HG02840 (cell line): ENCODE data around the gene TDRD7.

Experiments used
- ATAC-seq: cut with Tn5 transposase; IDR thresholded peaks from one replicate; pipeline ENCODE4 v1.9.1; 2021; ENCODE audit warnings: mild to moderate bottlenecking, moderate library complexity, moderate number of reproducible peaks; ENCODE audit not compliant: unreplicated experiment, low FRiP score

TDRD7 gene

GRCh38 chr9:97502222-97502983 lies 90.5 kb downstream of the TDRD7 start:
- ATAC-seq = no peak

DNA sequence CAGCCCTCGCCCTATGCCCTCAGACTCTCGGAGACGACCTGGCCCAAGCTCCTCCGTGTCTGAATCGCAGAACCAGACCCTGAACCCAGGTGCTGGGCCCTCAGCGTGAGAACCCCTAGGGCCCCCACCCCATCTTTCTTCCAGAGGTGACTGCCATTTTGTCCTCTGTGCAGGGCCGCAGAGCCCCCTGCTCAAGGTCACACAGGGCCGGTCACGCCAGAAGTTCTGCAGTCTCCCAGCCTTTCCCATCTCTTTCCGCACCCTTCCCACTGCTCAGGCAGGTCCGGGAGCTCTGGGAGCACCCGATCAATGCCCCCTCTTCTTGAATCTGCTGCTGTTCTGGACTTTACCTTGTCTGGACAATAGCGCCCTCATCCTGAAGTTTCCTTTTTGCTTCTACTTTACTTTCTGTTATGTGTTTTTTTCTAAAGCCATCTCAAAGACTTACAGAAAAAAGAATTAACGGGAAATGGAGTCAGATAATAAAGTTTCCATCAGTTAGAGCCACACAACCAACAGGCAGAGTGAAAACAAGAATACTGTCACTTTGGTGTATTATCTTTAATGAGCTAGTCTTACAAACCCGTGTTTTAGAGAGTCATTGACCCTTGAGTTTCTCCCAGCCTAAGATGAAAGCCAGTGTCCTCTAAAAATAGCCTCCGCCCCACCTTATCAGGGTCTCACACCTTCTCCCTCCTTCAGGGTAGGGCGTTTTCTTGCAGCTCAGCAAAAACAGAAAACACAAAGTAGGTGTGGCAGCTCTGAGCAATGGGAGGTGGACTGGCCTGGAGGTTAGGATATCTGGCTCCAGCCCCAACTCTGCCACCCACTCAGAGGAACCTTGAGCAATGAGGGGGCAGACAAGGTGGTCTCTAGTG lies 91.3 kb downstream of the TDRD7 start:
- ATAC-seq = no peak

DNA sequence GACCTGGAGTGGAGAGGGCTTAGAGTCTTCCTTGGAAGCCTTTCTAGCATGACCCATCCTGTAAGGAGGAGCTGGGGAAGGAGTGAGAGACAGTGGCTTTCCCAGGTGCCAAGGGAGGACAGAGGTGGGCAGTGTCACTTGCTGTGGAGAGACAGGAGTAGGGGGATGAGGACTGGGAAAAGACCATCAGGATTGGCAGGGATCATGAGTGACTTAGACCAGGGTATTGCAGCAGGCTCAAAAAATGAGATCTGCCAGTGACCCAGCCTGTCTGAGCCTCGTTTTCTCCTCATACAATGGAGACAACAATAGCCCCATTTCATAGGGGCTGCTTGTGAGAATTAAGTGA lies 91.9 kb downstream of the TDRD7 start:
- no peak for ATAC-seq

GRCh38 chr9:97504381-97505216 lies 92.7 kb downstream of the TDRD7 start:
- ATAC-seq = no peak

DNA sequence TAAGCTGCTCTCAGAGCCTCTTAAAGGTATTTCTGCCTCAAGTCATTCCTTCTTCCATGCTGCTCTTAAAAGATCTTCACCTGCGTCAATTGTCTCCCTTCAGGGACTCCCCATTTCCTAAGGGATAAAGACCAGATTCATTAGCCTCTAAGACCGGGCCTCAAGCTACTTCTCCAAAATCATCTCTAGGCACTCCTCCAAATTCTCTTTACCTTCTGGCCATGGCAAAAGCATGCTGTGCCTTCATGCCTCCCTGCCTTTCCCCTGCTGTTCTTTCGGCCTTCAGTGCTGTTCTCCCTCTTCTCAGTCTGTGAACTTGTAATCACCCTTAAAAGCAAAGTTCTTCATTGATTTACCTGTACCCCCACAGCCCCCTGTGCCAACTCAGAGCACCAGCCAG lies 93.9 kb downstream of the TDRD7 start:
- no peak for ATAC-seq

GRCh38 chr9:97506306-97506705 lies 94.4 kb downstream of the TDRD7 start:
- ATAC-seq = no peak

DNA sequence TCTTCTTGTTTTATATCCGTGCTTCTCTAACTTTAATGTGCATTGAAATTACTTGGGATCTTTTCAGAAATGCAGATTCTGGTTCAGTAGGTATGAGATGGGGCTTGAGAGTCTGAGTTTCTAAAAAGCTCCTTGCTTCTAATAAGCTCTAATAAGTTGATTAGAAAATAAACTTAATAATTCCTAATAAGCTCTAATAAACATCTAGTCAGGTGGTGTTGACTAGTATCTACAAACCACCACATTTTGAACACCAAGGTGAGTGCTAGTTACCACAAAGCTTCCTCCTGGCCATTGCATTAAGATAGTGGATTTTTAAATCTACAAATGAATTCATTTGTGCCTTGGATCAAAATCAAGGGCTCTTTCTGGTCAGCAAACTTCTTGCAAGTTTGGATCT lies 94.9 kb downstream of the TDRD7 start:
- ATAC-seq = no peak

DNA sequence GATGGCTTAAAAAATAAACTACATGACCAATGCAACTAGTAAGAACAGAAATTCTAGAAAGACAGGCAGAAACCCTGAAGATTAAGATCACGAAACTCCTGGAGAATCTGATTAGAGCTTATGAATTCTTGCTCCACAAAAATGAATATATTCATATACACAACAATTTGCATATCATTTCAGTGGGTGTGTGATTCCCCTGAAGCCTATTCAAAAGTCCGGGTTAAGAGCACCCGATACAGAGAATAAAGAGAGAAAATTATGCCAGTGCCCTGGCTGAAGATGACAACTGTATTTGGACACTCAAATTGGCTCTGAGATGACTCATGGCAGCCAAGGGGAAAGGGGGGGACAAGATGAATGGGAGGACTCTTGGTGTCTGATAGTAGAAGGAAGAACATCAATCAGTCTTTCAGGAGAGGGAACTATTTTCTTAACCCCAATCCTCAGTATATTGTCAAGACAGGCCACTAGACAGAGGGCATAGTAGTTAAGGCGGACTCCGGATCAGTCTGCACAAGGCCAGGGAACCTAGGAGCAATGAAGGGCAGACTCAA lies 95.6 kb downstream of the TDRD7 start:
- no peak for ATAC-seq

- ATAC-seq = no peak
Measured at GRCh38 chr9:97508852-97509251, 97.0 kb downstream of the TDRD7 start.

DNA sequence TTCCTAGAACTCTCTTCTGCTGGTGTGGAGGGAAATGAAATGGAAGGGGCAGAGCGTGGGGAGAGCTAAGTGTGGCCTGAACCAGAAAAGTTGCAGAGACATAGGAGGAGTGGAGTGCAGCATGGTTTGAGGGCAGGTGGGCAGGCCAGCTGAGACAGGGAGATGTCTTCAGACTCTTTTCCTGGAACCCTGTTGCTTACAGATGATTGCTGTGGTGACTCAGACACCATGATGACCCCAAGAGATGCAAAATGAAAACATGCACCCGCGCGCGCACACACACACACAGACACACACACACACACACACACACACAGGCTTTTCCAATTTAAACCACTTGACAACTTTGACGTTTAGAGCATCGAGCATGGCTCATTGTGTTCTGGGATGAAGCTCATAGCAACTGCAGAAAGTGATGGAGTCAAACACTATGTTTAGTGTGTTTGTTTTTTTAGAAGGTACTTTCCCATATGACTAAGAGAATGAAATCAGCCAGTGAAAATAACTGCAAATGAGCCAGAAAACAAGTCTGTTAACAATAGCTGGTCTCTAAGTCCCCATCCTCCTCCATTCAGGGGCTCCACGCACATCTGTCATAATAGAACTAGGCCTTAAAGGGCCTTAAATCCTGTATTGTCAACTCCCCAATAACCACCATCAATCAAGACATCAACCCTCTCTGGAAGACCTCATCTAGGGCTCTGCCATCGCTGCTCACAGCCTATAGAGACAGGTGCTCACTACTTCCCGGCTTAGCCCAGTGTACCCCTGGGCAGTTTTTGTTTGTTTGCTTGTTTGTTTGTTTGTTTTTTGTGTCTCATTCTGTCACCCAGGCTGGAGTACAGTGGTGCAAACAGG lies 99.1 kb downstream of the TDRD7 start:
- ATAC-seq = no peak

GRCh38 chr9:97511655-97512427 lies 99.9 kb downstream of the TDRD7 start:
- ATAC-seq = no peak

DNA sequence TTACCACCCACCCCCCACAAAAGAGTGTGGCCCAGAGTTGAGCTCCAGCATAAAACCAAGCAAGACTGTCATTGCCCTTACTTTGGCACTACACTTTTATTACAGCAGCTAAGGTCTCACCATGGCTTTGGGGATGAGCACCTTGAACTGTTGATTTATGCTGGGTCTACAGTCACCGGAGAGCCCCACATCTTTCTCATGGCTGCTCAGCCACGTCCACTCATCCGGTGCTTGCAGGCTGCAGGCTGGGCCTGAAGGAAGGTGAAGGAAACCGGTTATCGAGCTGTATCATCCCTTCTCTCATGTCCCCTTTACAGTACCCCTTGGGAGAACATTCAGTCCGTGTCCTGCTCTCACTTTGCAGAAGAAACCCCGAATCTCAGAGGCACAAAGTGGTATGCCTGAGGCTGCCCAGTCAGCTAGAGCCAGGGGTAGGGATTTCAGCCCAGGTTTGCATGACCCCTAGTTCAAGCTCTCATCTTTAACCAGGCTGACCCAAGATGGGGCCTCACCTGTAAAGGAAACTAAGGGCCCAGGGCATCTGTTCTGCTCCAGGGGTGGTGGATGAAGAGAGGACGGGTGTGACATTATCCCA lies 101.2 kb downstream of the TDRD7 start:
- no peak for ATAC-seq

GRCh38 chr9:97514531-97514930 lies 102.6 kb downstream of the TDRD7 start:
- no peak for ATAC-seq

GRCh38 chr9:97515662-97516061 lies 103.8 kb downstream of the TDRD7 start:
- no peak for ATAC-seq

- ATAC-seq = no peak
Measured at GRCh38 chr9:97516111-97516510, 104.2 kb downstream of the TDRD7 start.

- no peak for ATAC-seq
Measured at GRCh38 chr9:97517331-97518089, 105.6 kb downstream of the TDRD7 start.

DNA sequence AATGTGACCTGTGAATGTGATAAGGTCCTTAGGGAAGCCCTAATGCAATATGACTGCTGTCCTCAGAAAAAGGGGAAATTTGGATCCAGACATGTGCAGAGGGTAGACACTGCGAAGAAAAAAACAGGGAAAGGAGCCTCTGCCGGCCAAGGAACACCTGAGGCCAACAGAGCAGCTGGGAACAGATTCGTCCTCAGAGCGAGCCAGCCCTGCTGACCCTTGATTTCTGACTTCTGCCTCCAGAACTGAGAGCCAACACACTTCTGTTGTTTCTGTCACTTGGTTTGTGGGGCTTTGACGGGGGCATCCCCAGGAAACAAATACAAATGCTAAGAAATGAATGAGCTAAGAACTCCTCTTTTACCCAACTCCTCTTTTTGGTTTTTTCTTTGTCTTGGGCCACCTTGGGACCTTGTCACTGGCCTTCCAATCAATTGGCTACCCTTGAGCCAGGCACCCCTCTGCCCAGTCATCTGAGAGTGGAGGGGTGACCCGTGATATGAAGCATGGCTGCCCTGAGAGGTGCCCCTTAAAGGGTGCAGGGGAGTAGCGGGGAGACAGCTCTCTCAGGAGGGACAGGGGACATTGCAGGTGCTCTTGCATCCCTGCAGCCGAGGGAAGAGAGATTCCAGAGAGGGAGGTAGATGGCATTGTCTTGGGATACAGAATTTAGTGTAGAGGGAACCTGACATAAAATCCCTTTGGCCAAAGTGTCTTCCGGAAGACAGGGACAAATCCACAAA lies 106.4 kb downstream of the TDRD7 start:
- ATAC-seq = no peak
